ENCODE results near the gene KRT32. TPM values are rescaled to one million over a fixed set of nuclear protein-coding genes. Genes with fewer than 3 reads are reported as not detected.

KRT32 gene
- total RNA-seq, 4 donors from 2014 or later = 0.41 TPM; not detected in 3

DNA sequence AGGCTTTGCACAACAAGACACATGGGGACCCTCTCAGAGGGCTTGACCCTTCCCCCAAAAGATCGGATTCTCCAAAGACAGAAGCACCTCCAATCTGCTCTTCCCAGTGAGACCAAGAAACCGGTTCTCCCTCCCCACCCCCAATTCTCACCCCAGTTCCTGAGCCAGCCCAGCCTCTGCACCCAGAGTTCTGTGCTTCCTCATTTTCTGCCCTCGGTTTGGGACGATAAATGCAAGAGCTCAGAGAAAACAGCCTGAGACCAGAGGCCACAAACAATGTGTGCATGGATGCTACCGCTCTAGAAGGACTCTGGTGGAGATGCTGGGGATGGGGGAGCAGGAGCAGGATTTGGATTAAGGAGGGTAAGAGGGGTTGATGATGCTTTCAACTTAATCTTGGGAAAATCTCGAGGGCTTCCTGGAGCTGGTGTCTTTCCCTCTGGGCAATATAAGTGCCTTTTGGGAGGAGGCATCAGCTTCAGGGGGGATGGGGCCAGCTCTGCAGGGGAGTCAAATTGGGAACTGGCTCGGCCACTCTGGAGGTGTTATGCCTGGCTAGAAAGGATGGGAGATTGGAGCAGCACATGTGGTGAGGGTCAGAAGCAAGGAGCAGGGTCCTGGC lies 45.5 kb upstream of the KRT32 start:
- Histone ChIP-seq H3K36me3 (no peaks in the 10 kb centered on the region), H3K27ac (no peak overlapping the region), H3K27me3 (no peaks in the 10 kb centered on the region), H3K4me1 (no peaks in the 10 kb centered on the region), H3K4me3 (no peak overlapping the region), H3K9me3 (no peaks in the 10 kb centered on the region)
- TF ChIP-seq POLR2A (IDR thresholded peaks at IDR 0.05) = no peak
- TF ChIP-seq, protein P1, sequence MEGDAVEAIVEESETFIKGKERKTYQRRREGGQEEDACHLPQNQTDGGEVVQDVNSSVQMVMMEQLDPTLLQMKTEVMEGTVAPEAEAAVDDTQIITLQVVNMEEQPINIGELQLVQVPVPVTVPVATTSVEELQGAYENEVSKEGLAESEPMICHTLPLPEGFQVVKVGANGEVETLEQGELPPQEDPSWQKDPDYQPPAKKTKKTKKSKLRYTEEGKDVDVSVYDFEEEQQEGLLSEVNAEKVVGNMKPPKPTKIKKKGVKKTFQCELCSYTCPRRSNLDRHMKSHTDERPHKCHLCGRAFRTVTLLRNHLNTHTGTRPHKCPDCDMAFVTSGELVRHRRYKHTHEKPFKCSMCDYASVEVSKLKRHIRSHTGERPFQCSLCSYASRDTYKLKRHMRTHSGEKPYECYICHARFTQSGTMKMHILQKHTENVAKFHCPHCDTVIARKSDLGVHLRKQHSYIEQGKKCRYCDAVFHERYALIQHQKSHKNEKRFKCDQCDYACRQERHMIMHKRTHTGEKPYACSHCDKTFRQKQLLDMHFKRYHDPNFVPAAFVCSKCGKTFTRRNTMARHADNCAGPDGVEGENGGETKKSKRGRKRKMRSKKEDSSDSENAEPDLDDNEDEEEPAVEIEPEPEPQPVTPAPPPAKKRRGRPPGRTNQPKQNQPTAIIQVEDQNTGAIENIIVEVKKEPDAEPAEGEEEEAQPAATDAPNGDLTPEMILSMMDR (IDR thresholded peaks at IDR 0.05 in 4 of 5, conservative IDR thresholded peaks at IDR 0.05 in 1 of 5) = no peak
- intact Hi-C loops (cut with DNase I; ENCODE audit: low total_unique reads) (no loop called here), in situ Hi-C loops (cut with MboI; ENCODE audit: low sequenced_read_pairs in 4 of 4) (no loop called here)
- DNase-seq = no peak
- ATAC-seq = no peak

DNA sequence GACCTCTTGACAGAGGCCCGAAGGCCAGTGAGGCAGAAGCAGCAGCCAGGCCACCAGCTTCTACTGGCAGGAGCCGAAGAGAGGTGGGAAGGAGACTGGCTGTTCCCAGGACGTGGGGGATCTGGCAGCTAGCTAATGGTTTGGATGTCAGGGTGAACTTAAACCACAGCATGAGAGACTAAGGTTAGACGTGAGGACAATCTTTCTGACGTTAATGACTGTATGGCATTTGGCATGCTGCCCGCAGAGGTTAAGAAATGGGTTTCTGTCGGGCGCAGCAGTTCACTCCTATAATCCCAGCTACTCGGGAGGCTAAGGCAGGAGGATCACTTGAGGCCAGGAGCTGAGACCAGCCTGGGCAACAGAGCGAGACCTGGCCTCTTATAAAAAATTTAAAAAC lies 44.5 kb upstream of the KRT32 start:
- in situ Hi-C loops (cut with MboI; ENCODE audit: low sequenced_read_pairs in 4 of 4) = no loop called here
- no peak for DNase-seq
- Histone ChIP-seq H3K4me1 (no peaks in the 10 kb centered on the region), H3K27me3 (no peaks in the 10 kb centered on the region), H3K36me3 (no peaks in the 10 kb centered on the region), H3K9me3 (no peaks in the 10 kb centered on the region), H3K4me3 (no peak overlapping the region), H3K27ac (no peak overlapping the region)
- TF ChIP-seq, protein P1 (IDR thresholded peaks at IDR 0.05 in 4 of 5, conservative IDR thresholded peaks at IDR 0.05 in 1 of 5) = no peak
- TF ChIP-seq POLR2A (IDR thresholded peaks at IDR 0.05) = no peak
- intact Hi-C loops (cut with DNase I; ENCODE audit: low total_unique reads) = no loop called here
- no peak for ATAC-seq

DNA sequence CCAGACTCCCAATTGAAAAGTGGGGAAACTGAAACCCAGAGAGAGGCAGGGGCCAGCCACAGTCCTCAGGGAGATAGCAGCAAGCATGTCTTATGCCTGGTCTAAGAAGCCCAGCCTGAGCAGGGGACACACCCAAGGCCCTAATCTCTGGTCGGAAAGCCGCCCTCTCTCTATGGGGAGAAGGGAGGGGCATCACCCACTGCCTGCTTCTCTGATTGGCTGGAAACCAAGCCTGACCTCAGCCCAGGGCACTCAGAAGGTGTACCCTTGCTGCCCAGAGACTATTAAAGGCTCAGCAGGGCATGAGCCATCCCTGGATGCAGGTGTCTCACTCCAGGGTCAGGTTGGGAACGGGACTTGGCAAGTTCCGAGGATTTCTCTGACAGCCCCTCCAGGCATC lies 43.9 kb upstream of the KRT32 start:
- H3K4me1 ChIP-seq = no peaks in the 10 kb centered on the region
- H3K4me3 ChIP-seq = no peak overlapping the region
- no peak for ATAC-seq
- TF ChIP-seq, protein P1 (IDR thresholded peaks at IDR 0.05 in 4 of 5, conservative IDR thresholded peaks at IDR 0.05 in 1 of 5) = no peak
- no peak for TF ChIP-seq POLR2A (IDR thresholded peaks at IDR 0.05)
- no peaks in the 10 kb centered on the region for H3K9me3 ChIP-seq
- DNase-seq = no peak
- in situ Hi-C loops (cut with MboI; ENCODE audit: low sequenced_read_pairs in 4 of 4) (no loop called here), intact Hi-C loops (cut with DNase I; ENCODE audit: low total_unique reads) (no loop called here)
- H3K27ac ChIP-seq = no peak overlapping the region
- H3K27me3 ChIP-seq = no peaks in the 10 kb centered on the region
- no peaks in the 10 kb centered on the region for H3K36me3 ChIP-seq

DNA sequence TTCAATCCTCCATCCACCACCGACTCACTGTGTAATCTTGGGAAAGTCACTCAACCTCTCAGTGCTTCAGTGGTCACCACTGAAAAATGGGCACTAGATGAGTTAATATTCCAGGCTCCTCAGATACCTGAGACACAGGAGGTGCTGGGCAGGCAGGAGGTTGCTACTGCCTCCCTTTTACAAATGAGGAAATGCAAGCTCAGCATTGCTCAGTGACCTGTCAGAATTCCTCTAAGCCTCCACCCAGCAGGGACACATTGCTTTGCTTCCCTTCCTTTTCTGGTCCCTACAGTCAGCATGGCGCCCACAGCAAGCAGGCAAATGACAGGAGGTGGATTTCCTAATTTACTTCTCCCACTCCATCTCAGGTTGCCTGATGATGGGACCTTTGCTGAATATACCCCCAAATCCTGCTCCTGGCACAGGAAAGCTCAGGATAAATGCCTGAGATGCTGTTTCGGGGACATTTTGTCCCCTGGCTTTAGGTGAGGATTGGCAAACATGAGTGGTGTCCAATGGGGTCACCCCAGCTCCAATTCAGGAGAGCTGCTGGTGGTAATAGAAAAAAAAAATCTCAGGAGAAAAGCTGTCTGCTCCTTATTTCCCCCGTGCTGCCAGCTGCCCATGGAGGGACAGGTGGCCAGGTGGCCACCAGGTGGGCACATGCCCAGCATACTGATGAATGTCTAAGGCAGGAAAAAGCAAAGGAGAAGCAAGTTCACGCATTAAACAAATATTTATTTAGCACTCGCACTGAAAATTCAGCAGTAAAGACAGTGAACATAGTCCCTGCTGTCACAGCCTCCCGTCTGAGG lies 43.3 kb upstream of the KRT32 start:
- in situ Hi-C loops (cut with MboI; ENCODE audit: low sequenced_read_pairs in 4 of 4) = no loop called here
- no peaks in the 10 kb centered on the region for H3K36me3 ChIP-seq

More for the DNA sequence above, 43.3 kb upstream of the KRT32 start:
- intact Hi-C loops (cut with DNase I; ENCODE audit: low total_unique reads) = no loop called here
- TF ChIP-seq, protein P1 (IDR thresholded peaks at IDR 0.05 in 4 of 5, conservative IDR thresholded peaks at IDR 0.05 in 1 of 5) = no peak
- TF ChIP-seq POLR2A (IDR thresholded peaks at IDR 0.05) = no peak
- H3K9me3 ChIP-seq = no peaks in the 10 kb centered on the region
- H3K27ac ChIP-seq = no peak overlapping the region
- H3K4me3 ChIP-seq = no peak overlapping the region
- no peaks in the 10 kb centered on the region for H3K4me1 ChIP-seq
- no peak for DNase-seq
- H3K27me3 ChIP-seq = no peaks in the 10 kb centered on the region
- no peak for ATAC-seq
